ENCODE measurements around the gene GAS5. TPM values are rescaled to one million over a fixed set of nuclear protein-coding genes. Genes with fewer than 3 reads are reported as not detected.

The GAS5 gene
- total and polyA plus RNA-seq, 2 of the 8 experiments (the other 6 are each of a cell fraction or from before 2014, with no cell fraction given), result 799 to 1,238 TPM

DNA sequence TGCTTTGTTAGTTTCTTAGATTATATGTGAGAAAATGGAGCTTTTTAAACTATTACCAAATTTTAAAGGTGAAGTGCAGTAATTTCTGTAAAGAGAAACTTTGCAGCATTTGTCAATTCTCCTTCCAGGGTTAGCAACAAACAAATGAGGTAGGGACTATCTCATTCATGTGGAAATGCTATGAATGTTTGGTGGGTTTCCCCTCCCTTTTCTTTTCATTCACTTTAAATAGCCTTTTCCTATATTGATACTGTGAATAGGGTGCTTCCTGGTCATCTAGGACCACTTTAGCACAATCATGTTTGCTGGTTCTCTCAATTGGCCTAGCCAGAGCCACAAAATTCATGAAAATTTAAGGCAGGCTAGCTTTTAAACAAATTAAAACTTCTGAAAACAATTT lies 21.0 kb upstream of the GAS5 start:
- no peaks in the 10 kb centered on the region for H3K79me1 ChIP-seq (ENCODE audit: low read depth, low read length)
- H3K14ac ChIP-seq (ENCODE audit: insufficient read length), result no peak overlapping the region
- peak overlapping the region in 1 of 4 experiments; percentile 11; a peak in 1 of 8 replicates for H3K4me3 ChIP-seq (ENCODE audit: extremely low read depth in 1 of 4, insufficient read depth in 2 of 4, low read depth in 3 of 4, low read length in 4 of 4)
- H3K4ac ChIP-seq (replicated peaks; ENCODE audit: insufficient read length, low read depth, low read length), result no peak overlapping the region
- H3K36me3 ChIP-seq (ENCODE audit: control insufficient read depth in 2 of 4, insufficient read depth in 4 of 4, low read length in 3 of 4), result peaks cover 0 to 14% (median 5%) of the 10 kb centered on the region in 4 experiments; a peak in 4 of 8 replicates
- no peak overlapping the region for H2BK15ac ChIP-seq (ENCODE audit: low read length)
- H2BK120ac ChIP-seq (replicated peaks; ENCODE audit: low read depth, low read length), result no peak overlapping the region
- peak overlapping the region; percentile 54; the same call in 1 of the 2 replicates for H2BK5ac ChIP-seq (ENCODE audit: low read depth, low read length)
- no peak overlapping the region; the same call in 1 of the 2 replicates for H3K27ac ChIP-seq (ENCODE audit: low read depth, low read length)
- FAIRE-seq (no peak), DNase-seq (ENCODE audit: low read depth in 1 of 2, low spot score in 2 of 2) (no peak)
- no peaks in the 10 kb centered on the region for H3K9me3 ChIP-seq (ENCODE audit: insufficient read depth in 2 of 2, low read depth in 1 of 2, low read length in 1 of 2)
- no peaks in the 10 kb centered on the region for H3K27me3 ChIP-seq (replicated peaks in 1 of 4; ENCODE audit: control insufficient read depth in 3 of 4, extremely low read depth in 1 of 4, insufficient read depth in 3 of 4, low read length in 3 of 4)
- H3K23me2 ChIP-seq (ENCODE audit: low read depth, low read length), result no peaks in the 10 kb centered on the region
- H3K4me1 ChIP-seq (replicated peaks in 1 of 4; ENCODE audit: control insufficient read depth in 3 of 4, insufficient read depth in 4 of 4, low read length in 3 of 4), result peaks cover 0 to 7% (median 2%) of the 10 kb centered on the region in 4 experiments; a peak in 2 of 7 replicates
- CTCF ChIA-PET (ENCODE audit: partially characterized antibody), result interaction anchor here (0.6 to 3.9 kb wide), 3 partner anchors 26 to 137 kb away, joined by 3 to 18 read pairs (median 4); no protein-coding TSS in a partner anchor
- no peak overlapping the region for H4K91ac ChIP-seq (replicated peaks; ENCODE audit: insufficient read length, low read length)
- H2AK5ac ChIP-seq (ENCODE audit: low read depth, low read length), result no peak overlapping the region
- no peak overlapping the region for H2BK20ac ChIP-seq (ENCODE audit: low read length)
- H2BK12ac ChIP-seq (ENCODE audit: low read depth, low read length), result no peak overlapping the region
- H3K56ac ChIP-seq (replicated peaks; ENCODE audit: insufficient read length, low read depth, low read length), result no peak overlapping the region
- H3K23ac ChIP-seq (ENCODE audit: insufficient read length), result no peak overlapping the region
- peak overlapping the region; percentile 41 for H3K4me2 ChIP-seq (ENCODE audit: insufficient read depth in 1 of 2, low read depth in 2 of 2, low read length in 2 of 2)
- H3K79me2 ChIP-seq (ENCODE audit: control insufficient read depth in 1 of 2, insufficient read depth in 2 of 2, low read length in 2 of 2), result no peaks in the 10 kb centered on the region
- H3K18ac ChIP-seq (ENCODE audit: extremely low read depth, low read length), result no peak overlapping the region
- H2AFZ ChIP-seq (ENCODE audit: low read length), result no peak overlapping the region
- no peaks in the 10 kb centered on the region for H4K20me1 ChIP-seq (replicated peaks in 1 of 2; ENCODE audit: control insufficient read depth in 1 of 2, insufficient read depth in 2 of 2, low read length in 2 of 2)
- H4K5ac ChIP-seq (ENCODE audit: insufficient read length, low read depth, low read length), result no peak overlapping the region
- H3K9ac ChIP-seq (replicated peaks in 1 of 4; ENCODE audit: extremely low read depth in 1 of 4, low read depth in 3 of 4, low read length in 3 of 4), result no peak overlapping the region
- no peak overlapping the region for H4K8ac ChIP-seq (ENCODE audit: extremely low read depth, insufficient read depth, low read length)
- POLR2A ChIA-PET (ENCODE audit: partially characterized antibody), result interaction anchor here (0.6 to 6.8 kb wide), 4 partner anchors 8 to 23 kb away, joined by 3 to 109 read pairs (median 5); partner anchors contain the start of genes GAS5 and ZBTB37
- TF ChIP-seq, protein P1, sequence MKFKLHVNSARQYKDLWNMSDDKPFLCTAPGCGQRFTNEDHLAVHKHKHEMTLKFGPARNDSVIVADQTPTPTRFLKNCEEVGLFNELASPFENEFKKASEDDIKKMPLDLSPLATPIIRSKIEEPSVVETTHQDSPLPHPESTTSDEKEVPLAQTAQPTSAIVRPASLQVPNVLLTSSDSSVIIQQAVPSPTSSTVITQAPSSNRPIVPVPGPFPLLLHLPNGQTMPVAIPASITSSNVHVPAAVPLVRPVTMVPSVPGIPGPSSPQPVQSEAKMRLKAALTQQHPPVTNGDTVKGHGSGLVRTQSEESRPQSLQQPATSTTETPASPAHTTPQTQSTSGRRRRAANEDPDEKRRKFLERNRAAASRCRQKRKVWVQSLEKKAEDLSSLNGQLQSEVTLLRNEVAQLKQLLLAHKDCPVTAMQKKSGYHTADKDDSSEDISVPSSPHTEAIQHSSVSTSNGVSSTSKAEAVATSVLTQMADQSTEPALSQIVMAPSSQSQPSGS (IDR thresholded peaks at IDR 0.05; ENCODE audit: low read length), result no peak
- TF ChIP-seq SP2 (IDR thresholded peaks at IDR 0.05; ENCODE audit: low read length), result no peak
- no peak for TF ChIP-seq SP1 (IDR thresholded peaks at IDR 0.05; ENCODE audit: low read depth, low read length)
- no peak for TF ChIP-seq FOSL1 (IDR thresholded peaks at IDR 0.05; ENCODE audit: insufficient read depth, low read depth, low read length)
- TF ChIP-seq SIN3A (conservative IDR thresholded peaks at IDR 0.05 in 1 of 2, IDR thresholded peaks at IDR 0.05 in 1 of 2; ENCODE audit: low read depth in 1 of 2, low read length in 2 of 2), result no peak
- no peak for TF ChIP-seq KDM4A (IDR thresholded peaks at IDR 0.05; ENCODE audit: low read depth, low read length, severe bottlenecking)
- TF ChIP-seq BRCA1 (IDR thresholded peaks at IDR 0.05; ENCODE audit: low read depth, low read length), result no peak
- TF ChIP-seq POLR2AphosphoS5 (IDR thresholded peaks at IDR 0.05; ENCODE audit: low read depth, low read length), result no peak
- TF ChIP-seq SIRT6 (IDR thresholded peaks at IDR 0.05; ENCODE audit: low read length), result no peak
- TF ChIP-seq, protein P2, sequence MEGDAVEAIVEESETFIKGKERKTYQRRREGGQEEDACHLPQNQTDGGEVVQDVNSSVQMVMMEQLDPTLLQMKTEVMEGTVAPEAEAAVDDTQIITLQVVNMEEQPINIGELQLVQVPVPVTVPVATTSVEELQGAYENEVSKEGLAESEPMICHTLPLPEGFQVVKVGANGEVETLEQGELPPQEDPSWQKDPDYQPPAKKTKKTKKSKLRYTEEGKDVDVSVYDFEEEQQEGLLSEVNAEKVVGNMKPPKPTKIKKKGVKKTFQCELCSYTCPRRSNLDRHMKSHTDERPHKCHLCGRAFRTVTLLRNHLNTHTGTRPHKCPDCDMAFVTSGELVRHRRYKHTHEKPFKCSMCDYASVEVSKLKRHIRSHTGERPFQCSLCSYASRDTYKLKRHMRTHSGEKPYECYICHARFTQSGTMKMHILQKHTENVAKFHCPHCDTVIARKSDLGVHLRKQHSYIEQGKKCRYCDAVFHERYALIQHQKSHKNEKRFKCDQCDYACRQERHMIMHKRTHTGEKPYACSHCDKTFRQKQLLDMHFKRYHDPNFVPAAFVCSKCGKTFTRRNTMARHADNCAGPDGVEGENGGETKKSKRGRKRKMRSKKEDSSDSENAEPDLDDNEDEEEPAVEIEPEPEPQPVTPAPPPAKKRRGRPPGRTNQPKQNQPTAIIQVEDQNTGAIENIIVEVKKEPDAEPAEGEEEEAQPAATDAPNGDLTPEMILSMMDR (IDR thresholded peaks at IDR 0.05; ENCODE audit: control extremely low read depth in 1 of 3, insufficient read depth in 1 of 3, low read depth in 1 of 3, low read length in 3 of 3), result no peak
- TF ChIP-seq TAF1 (IDR thresholded peaks at IDR 0.05; ENCODE audit: low read depth, low read length), result no peak
